Dermis microvascular lymphatic vessel endothelial cell (primary cell): Measurements from ENCODE around the gene STIP1. TPM values are rescaled to one million over a fixed set of nuclear protein-coding genes. Genes with fewer than 3 reads are reported as not detected.
A peak's percentile ranks its signal among the peaks of the same experiment; 100 is the strongest.
"Not testable (repeated sequence)": the region's sequence is repeated elsewhere in the genome, so short reads cannot be mapped to it uniquely, and the experiment has no call there.

ENCODE experiments used
- DNase-seq, 2 donors: peaks; one replicate each; pipeline versions ENCODE4 v3.0.0 to v3.0.0-alpha.2; 2010; ENCODE audit warnings: low read depth in 2 of 2
- total RNA-seq: library from RNA; depleted of rRNA; stranded (reverse); fragments of >200 nt; gene quantifications from 2 replicates; pipeline ENCODE4 v1.2.1, GENCODE V29; 2014

Gene STIP1
- total RNA-seq, 1 donor from 2014 or later, result 117 TPM

- DNase-seq, result no peak
These were observed 28.2 kb upstream of the STIP1 start for GRCh38 chr11:64157631-64158394.

GRCh38 chr11:64161037-64161436 is 24.9 kb upstream of the STIP1 start:
- no peak for DNase-seq

- not testable (repeated sequence) for DNase-seq
These were observed 23.2 kb upstream of the STIP1 start for GRCh38 chr11:64162769-64163168.

- no peak for DNase-seq
These were observed 22.0 kb upstream of the STIP1 start for GRCh38 chr11:64163951-64164350.

- DNase-seq, result no peak
These were observed 21.3 kb upstream of the STIP1 start for GRCh38 chr11:64164392-64165312.

GRCh38 chr11:64165481-64165841 is 20.5 kb upstream of the STIP1 start:
- DNase-seq, result peak in 1 of 2 donors; percentile 43

GRCh38 chr11:64165842-64166635 is 19.9 kb upstream of the STIP1 start, which contains the start of gene MACROD1:
TSS of gene MACROD1 (minus strand) at chr11:64166113. CDS start at chr11:64165994, 119 bp downstream.
- peak; percentile 61 to 90 for DNase-seq

- no peak for DNase-seq
These were observed 15.6 kb upstream of the STIP1 start for GRCh38 chr11:64170419-64170818.

GRCh38 chr11:64173616-64174355 is 12.2 kb upstream of the STIP1 start:
- no peak for DNase-seq

GRCh38 chr11:64176751-64177150 is 9.2 kb upstream of the STIP1 start:
- no peak for DNase-seq

GRCh38 chr11:64178203-64178602 is 7.8 kb upstream of the STIP1 start:
- DNase-seq, result no peak

GRCh38 chr11:64178951-64179639 is 6.9 kb upstream of the STIP1 start:
- DNase-seq, result no peak

GRCh38 chr11:64180891-64181290 is 5.1 kb upstream of the STIP1 start:
- DNase-seq, result no peak

GRCh38 chr11:64181506-64182411 is 4.2 kb upstream of the STIP1 start:
- DNase-seq, result peak; percentile 78 to 96

- DNase-seq, result no peak
These were observed 2.1 kb upstream of the STIP1 start for GRCh38 chr11:64183890-64184289.

- peak; percentile 79 to 90 for DNase-seq
These were observed 737 bp upstream of the STIP1 start for GRCh38 chr11:64185175-64185692.

GRCh38 chr11:64186492-64187165 is 658 bp downstream of the STIP1 start:
- DNase-seq, result peak in 1 of 2 donors; percentile 34

GRCh38 chr11:64192434-64192833 is 6.5 kb downstream of the STIP1 start:
- DNase-seq, result no peak
